HG03175 (cell line): ENCODE data around the gene THPO.
A peak's percentile ranks its signal among the peaks of the same experiment; 100 is the strongest.

Experiments
- ATAC-seq: cut with Tn5 transposase; IDR thresholded peaks from one replicate; pipeline ENCODE4 v1.9.1; 2021; ENCODE audit warnings: mild to moderate bottlenecking, moderate library complexity; ENCODE audit not compliant: unreplicated experiment

The THPO gene

DNA sequence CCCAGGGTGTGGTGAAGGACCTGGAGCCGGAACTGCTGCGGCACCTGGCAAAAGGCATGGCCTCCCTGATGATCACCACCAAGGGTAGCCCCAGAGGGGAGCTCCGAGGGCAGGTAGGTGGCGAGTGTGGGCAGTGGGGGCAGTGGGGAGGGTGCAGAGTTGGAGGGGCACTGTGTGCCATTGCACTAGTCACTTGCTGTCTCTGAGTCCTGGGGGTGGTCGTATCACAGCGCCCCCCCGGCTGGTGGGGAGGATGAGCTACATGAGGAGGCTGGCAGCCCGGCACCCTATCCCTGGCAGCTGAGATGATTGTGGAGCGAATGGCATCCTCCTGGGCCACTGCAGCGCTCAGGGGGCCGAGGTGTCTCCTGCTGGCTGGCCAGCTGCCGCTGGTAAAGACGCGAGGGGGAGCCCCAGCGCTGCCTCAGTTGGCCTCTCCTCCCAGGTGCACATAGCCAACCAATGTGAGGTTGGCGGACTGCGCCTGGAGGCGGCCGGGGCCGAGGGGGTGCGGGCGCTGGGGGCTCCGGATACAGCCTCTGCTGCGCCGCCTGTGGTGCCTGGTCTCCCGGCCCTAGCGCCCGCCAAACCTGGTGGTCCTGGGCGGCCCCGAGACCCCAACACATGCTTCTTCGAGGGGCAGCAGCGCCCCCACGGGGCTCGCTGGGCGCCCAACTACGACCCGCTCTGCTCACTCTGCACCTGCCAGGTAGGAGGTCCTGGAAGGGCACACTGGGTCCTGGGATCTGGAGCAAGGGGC is 8.2 kb upstream of the THPO start:
- ATAC-seq = no peak

DNA sequence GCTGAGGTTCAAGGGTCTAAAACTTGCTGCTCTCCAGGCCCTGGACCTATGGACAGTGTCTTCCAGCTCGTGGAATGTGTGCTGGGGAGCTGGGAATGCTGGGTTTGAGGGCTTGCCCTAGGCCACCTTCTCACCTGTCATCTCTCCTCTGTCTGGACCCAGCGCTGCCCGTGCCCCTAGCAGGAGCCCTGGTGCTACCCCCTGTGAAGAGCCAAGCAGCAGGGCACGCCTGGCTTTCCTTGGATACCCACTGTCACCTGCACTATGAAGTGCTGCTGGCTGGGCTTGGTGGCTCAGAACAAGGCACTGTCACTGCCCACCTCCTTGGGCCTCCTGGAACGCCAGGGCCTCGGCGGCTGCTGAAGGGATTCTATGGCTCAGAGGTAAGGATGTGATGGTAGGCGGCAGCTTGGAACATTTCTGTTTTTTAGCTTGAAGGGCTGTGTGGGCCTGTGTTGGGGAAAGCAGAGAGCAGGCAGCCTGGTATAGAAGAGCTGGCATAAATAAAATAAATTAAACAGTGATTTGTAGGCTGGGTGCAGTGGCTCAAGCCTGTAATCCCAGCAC is 6.9 kb upstream of the THPO start:
- no peak for ATAC-seq

DNA sequence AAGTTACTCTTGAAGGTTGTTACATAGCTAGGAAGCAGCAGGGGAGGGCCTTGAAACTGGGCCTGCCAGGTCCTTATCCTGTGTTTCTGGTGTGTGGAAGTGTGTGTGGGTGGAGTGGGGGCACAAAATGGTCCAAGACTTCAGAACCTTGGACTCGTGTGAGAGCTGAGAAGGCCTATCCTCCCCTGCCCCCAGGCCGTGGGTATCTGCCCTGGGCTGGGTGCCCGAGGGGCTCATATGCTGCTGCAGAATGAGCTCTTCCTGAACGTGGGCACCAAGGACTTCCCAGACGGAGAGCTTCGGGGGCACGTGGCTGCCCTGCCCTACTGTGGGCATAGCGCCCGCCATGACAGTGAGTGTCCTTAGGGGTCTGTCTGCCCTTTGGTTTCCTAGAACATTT is 6.3 kb upstream of the THPO start:
- no peak for ATAC-seq

DNA sequence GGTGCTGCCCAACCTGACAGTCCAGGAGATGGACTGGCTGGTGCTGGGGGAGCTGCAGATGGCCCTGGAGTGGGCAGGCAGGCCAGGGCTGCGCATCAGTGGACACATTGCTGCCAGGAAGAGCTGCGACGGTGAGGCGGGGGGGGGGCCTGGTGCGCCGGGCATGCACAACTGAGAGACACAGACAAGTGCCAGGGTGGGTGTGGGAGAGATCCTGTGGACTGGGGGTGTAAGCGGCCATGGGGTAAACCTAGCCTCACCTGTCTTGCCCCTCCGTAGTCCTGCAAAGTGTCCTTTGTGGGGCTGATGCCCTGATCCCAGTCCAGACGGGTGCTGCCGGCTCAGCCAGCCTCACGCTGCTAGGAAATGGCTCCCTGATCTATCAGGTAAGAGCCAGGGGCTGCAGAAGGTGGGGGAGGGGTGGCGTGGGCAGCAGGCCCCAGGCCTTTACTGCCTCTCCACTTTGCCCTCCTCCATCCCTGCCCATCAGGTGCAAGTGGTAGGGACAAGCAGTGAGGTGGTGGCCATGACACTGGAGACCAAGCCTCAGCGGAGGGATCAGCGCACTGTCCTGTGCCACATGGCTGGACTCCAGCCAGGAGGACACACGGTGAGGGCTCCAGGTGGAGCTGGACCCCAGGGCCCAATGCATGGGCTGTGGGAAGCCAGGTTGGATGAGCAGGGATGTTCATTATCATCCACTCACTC is 5.2 kb upstream of the THPO start:
- no peak for ATAC-seq

GRCh38 chr3:184382326-184383032 is 4.5 kb upstream of the THPO start:
- ATAC-seq = no peak

DNA sequence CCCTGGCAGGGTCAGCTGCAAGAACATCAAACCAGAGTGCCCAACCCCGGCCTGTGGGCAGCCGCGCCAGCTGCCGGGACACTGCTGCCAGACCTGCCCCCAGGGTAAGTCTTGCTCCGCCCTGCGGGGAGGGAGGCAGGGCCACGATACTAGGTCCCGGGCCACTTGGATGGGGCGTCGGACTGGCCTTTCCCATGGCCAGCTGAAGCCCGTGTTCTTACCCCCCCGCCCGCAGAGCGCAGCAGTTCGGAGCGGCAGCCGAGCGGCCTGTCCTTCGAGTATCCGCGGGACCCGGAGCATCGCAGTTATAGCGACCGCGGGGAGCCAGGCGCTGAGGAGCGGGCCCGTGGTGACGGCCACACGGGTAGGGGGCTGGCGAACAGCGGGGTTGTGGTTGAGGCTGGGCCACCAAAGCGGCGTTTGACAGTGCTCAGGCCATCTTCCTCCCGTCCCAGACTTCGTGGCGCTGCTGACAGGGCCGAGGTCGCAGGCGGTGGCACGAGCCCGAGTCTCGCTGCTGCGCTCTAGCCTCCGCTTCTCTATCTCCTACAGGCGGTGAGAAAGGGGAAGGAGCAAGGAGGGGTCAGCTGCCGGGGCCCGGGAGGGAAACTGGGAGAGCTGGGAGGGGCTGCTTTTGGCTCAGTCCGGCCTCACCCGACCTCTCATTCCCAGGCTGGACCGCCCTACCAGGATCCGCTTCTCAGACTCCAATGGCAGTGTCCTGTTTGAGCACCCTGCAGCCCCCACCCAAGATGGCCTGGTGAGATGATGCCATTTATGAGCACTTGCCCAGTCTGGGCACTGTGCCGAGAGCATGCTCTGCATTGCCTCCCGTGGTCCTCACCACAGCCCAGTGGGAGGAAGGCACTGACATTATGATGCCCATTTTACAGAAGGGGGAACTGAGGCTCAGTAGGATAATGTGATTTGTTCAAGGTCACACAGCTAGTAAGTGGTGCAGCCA is 3.5 kb upstream of the THPO start:
- no peak for ATAC-seq

GRCh38 chr3:184380627-184381260 is 2.7 kb upstream of the THPO start:
- no peak for ATAC-seq

GRCh38 chr3:184380185-184380626 is 2.2 kb upstream of the THPO start:
- no peak for ATAC-seq

GRCh38 chr3:184379358-184380184 is 1.6 kb upstream of the THPO start, which contains the start of gene CHRD:
TSS of gene CHRD (plus strand) at chr3:184380054. CDS start at chr3:184380319, 265 bp downstream.
- ATAC-seq = no peak

DNA sequence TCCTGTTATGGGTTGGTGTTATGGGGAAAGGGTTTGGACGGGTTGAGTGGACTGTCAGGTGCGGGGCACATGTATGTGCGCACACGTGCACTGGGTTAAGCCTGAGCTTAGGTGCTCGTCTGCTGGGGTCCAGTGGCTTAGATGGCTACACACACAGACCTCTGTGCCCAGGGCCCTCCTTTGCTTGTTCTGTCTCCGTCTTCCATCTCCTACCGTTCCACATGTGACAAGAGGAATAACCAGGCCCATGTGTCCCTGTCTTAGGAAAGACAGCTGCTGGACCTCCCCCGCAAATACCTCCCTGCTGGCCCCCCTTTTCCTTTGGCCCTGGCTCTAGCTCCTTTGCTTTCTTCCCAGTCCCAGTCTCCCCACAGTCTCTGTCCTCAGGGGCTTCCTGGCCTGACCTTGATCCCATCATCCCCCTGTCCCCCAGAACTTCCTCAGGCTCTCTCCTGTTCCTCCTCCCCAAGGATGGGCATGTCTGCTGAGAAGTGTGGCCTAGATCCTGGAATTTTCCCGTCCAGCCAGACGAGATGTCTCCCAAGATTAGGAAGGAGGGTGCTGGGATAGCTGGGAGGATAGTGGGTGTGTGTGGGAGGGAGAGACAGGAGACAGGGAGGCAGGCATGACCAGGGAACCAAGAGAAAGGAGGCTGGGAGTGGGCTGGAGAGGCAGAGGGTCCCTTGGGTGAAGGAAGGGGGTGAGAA is 797 bp upstream of the THPO start:
- ATAC-seq = no peak

DNA sequence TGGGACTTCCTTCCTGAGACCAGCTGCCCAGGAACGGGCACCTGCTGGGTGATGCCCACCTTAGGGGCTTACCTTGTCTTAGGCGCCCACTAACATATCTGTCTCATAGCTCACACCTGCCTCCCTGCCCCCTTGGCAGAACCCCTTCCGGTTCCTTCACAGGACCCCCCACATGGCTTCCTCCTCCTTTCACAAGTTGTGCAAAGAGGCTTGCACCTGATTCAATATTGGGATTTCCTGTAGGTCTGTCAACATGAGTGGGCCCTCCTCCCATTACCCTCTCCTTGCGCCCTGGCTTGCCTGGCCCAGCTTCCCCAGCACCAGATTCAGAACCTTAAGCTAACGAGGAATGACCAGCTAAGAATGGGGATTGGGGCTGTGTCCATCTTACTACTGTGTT is 633 bp downstream of the THPO start:
- no peak for ATAC-seq

- no peak for ATAC-seq
Observed at GRCh38 chr3:184375747-184376461, 2.1 kb downstream of the THPO start.

- ATAC-seq = no peak
Observed at GRCh38 chr3:184373422-184373821, 4.6 kb downstream of the THPO start.

GRCh38 chr3:184372911-184373310 is 5.1 kb downstream of the THPO start:
- ATAC-seq = no peak

DNA sequence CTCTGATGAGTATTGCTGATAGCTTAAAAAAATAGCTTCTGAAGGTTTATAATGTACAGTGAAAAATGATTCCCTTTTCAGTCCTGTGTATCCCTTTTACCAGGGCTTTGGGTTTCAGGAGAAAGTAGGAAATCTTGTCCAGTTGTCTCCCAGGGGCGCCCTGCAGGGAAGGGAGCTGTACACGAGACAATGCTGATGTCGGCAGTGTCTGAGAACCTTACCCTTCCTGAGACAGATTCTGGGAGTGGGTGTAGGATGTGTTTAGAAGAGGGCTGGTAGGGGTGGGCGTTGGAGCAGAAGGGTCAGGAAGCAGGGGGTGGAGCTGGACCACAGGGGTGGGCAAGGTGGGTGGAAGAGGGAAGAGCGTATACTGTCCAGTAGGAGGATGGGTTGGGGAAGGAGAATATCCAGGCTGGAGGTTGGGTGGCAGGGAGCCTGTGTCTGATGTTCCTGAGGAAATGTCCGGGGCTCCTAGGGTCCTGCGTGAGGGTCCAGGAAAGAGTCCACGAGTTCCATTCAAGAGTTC is 5.6 kb downstream of the THPO start:
- ATAC-seq = no peak

DNA sequence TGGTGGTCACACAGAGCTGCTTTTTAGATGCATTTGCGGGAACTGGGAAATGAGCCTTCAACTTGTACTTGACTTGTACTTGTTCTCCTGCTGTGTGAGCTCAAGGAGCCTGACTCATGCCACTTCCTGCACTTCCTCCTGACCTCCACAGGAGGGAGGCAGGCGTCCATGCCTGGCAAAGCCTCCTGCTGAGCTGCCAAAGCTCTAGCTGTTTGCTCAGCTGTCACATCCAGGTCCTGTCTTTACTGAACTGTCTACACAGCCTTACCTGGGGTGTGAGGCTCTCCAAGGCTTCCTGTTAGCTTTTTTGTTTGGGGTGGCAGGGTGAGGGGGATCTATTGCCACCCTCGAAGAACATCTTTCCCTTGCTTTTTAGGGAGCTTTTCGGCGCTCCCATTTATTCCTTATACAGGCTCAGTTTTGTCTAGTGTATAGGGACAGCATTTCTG is 6.4 kb downstream of the THPO start:
- peak; percentile 91 for ATAC-seq

DNA sequence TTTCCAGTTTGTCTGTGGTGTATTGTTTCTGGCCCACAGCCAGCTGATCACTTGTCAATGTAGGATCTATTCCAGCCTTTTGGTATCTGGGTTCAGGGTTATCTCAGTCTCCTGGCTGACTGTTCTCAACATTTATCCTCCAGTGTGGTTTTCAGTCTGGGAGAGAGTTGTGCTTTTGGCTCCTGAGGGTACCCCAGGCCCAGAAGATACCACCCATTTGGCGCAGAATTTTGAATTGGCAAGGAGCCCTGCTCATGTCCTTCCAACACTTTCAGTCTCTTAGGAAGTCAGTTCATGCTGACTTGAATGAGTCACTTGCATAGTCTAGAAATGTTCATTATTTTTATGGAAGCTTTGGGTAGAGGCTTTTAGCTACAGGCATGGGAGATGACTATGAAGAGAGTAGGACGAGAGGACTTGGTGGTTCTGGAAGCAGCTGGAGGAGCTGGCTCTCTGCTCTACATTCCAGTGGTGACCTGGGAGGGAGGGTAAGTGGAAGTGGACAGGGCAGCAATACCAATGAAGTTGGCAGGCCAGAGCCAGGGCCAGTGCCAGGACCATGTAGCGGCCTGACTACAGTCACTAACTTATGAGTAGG is 9.3 kb downstream of the THPO start:
- ATAC-seq = no peak
